H1 (cell line): ENCODE data around the gene MRPL50. TPM values are rescaled to one million over a fixed set of nuclear protein-coding genes. Genes with fewer than 3 reads are reported as not detected.

Source experiments
- BRCA1 ChIP-seq: IDR thresholded peaks from 2 replicates; pipeline ENCODE4 v1.6.1; 2012; ENCODE audit warnings: low read depth, low read length, improper control_type of control experiment
- KDM5A ChIP-seq: fragments of 200-600 bp; IDR thresholded peaks from 2 replicates; pipeline ENCODE4 v1.7.1; 2012; ENCODE audit warnings: mild to moderate bottlenecking, low read length, inconsistent platforms, mixed read lengths
- NANOG ChIP-seq: IDR thresholded peaks from 2 replicates; pipeline ENCODE4 v1.6.1; 2011; ENCODE audit warnings: low read length, low read depth, mild to moderate bottlenecking, inconsistent platforms; ENCODE audit not compliant: insufficient read depth, poor library complexity, severe bottlenecking
- SIRT6 ChIP-seq: IDR thresholded peaks from one replicate; pipeline ENCODE4 v1.7.1; 2012; ENCODE audit warnings: low read length, inconsistent platforms
- SP4 ChIP-seq: IDR thresholded peaks from 2 replicates; pipeline ENCODE4 v1.6.1; 2012; ENCODE audit warnings: low read length, inconsistent platforms
- TBP ChIP-seq: IDR thresholded peaks from 2 replicates; pipeline ENCODE4 v1.6.1; 2011; ENCODE audit warnings: low read depth, low read length, improper control_type of control experiment
- polyA plus RNA-seq, 7 experiments: library from polyadenylated mRNA; depleted of rRNA in 3 of 7; stranded (reverse) in 5 of 7; unstranded in 2 of 7; fragments of >200 nt in 5 of 7; fragments of 200-250 nt in 2 of 7; gene quantifications; 1 replicate in 5 of 7; 2 replicates in 1 of 7; 4 replicates in 1 of 7; pipeline versions ENCODE4 v1.2.1 to v1.2.3, GENCODE V29; 2011 to 2013; ENCODE audit warnings: missing spikeins in 2 of 7, mixed read lengths in 2 of 7
- total RNA-seq: library from RNA; stranded (reverse); fragmentation: NEBNext Ultra II Directional; extraction: Animal tissue kit (Norgen Biotek cat#: 25700); gene quantifications from 2 replicates; pipeline ENCODE4 v1.2.1, GENCODE V29; 2021

Gene MRPL50
- total and polyA plus RNA-seq, 2 of the 8 experiments (the other 6 are each of a cell fraction or from before 2014, with no cell fraction given) = 17.8 to 25.1 TPM

GRCh38 chr9:101400120-101400519 is 1.7 kb upstream of the MRPL50 start (continued):
- TF ChIP-seq NANOG (no peak), SP4 (no peak), KDM5A (no peak), SIRT6 (no peak), TBP (no peak), BRCA1 (no peak)
- TF ChIP-seq, all 59 proteins: peak for 0
